CD4-positive, CD25-positive, alpha-beta regulatory T cell (primary cell): ENCODE results near the gene KRTAP10-6. TPM values are rescaled to one million over a fixed set of nuclear protein-coding genes. Genes with fewer than 3 reads are reported as not detected.

Experiments
- ATAC-seq, 2 donors: fragments of 150-1000 bp; cut with Tn5 transposase; one replicate each; pipeline ENCODE4 v1.10.0; 2021; ENCODE audit warnings: low read depth in 2 of 2, moderate number of reproducible peaks in 2 of 2, moderate library complexity in 1 of 2
- DNase-seq, 3 donors: peaks; one replicate each; pipeline versions ENCODE4 v3.0.0 to v3.0.0-alpha.2; 2012 to 2022; ENCODE audit warnings: mixed read lengths in 1 of 3
- H3K27ac ChIP-seq: one replicate; pipeline ENCODE4 v1.7.0; 2013; ENCODE audit warnings: mild to moderate bottlenecking, low read length; ENCODE audit not compliant: insufficient read depth, poor library complexity, severe bottlenecking
- H3K27me3 ChIP-seq: one replicate; pipeline ENCODE4 v1.7.0; 2013; ENCODE audit warnings: low read length; ENCODE audit not compliant: control insufficient read depth, insufficient read depth
- H3K36me3 ChIP-seq: one replicate; pipeline ENCODE4 v1.7.0; 2013; ENCODE audit warnings: mild to moderate bottlenecking, low read length, moderate library complexity; ENCODE audit not compliant: control insufficient read depth, insufficient read depth
- H3K4me1 ChIP-seq: 2 replicates; pipeline ENCODE4 v1.7.0; 2013; ENCODE audit warnings: mild to moderate bottlenecking, low read length; ENCODE audit not compliant: insufficient read depth, control insufficient read depth, poor library complexity, severe bottlenecking
- H3K4me3 ChIP-seq: one replicate; pipeline ENCODE4 v1.7.0; 2013; ENCODE audit warnings: low read depth, mild to moderate bottlenecking, low read length, moderate library complexity
- H3K9me3 ChIP-seq, 2 experiments: 1 replicate in 1 of 2; 2 replicates in 1 of 2; pipeline ENCODE4 v1.7.0; 2013; ENCODE audit warnings: low read length in 2 of 2, mild to moderate bottlenecking in 1 of 2, moderate library complexity in 1 of 2; ENCODE audit not compliant: control insufficient read depth in 2 of 2
- H3K27ac Mint-ChIP-seq, 3 donors: one replicate each; pipeline ENCODE4 v1.8.0; 2020 to 2022; ENCODE audit warnings: mild to moderate bottlenecking in 3 of 3, mixed read lengths in 3 of 3, moderate library complexity in 2 of 3
- H3K27me3 Mint-ChIP-seq: one replicate; pipeline ENCODE4 v1.8.0; 2022; ENCODE audit warnings: mild to moderate bottlenecking, mixed read lengths
- H3K36me3 Mint-ChIP-seq: one replicate; pipeline ENCODE4 v1.8.0; 2020; ENCODE audit warnings: mixed read lengths
- H3K4me1 Mint-ChIP-seq, 4 donors: one replicate each; pipeline ENCODE4 v1.8.0; 2020 to 2022; ENCODE audit warnings: mixed read lengths in 4 of 4, mild to moderate bottlenecking in 1 of 4
- H3K4me3 Mint-ChIP-seq, 4 donors: one replicate each; pipeline ENCODE4 v1.8.0; 2020 to 2022; ENCODE audit warnings: mild to moderate bottlenecking in 4 of 4, mixed read lengths in 4 of 4, moderate library complexity in 3 of 4
- H3K9me3 Mint-ChIP-seq, 7 donors: one replicate each; pipeline ENCODE4 v1.8.0; 2020 to 2022; ENCODE audit warnings: mixed read lengths in 7 of 7, mild to moderate bottlenecking in 3 of 7, moderate library complexity in 2 of 7
- polyA plus RNA-seq, 4 donors: library from polyadenylated mRNA; unstranded; fragments of 300-500 nt; fragmentation: Illumina TruSeq; gene quantifications; one replicate each; pipeline ENCODE4 v1.2.3, GENCODE V29; 2021
- total RNA-seq: library from RNA; stranded (reverse); gene quantifications from one replicate; pipeline ENCODE4 v1.2.3, GENCODE V29; 2022

The KRTAP10-6 gene
- total and polyA plus RNA-seq, 5 donors from 2014 or later: not detected

- Mint-ChIP-seq H3K27me3 (peaks cover 9% of the 10 kb centered on the region), H3K36me3 (peaks cover 16% of the 10 kb centered on the region), H3K27ac (no peak overlapping the region), H3K4me1 (peaks cover 5 to 29% (median 12%) of the 10 kb centered on the region in 4 donors), H3K4me3 (no peak overlapping the region), H3K9me3 (peaks cover 3 to 39% (median 31%) of the 10 kb centered on the region in 7 donors)
- Histone ChIP-seq H3K36me3 (no peaks in the 10 kb centered on the region), H3K27ac (no peak overlapping the region), H3K4me1 (peaks cover 17% of the 10 kb centered on the region), H3K4me3 (no peak overlapping the region), H3K9me3 (peaks cover 24 to 38% of the 10 kb centered on the region in 2 experiments), H3K27me3 (no peaks in the 10 kb centered on the region)
- DNase-seq (no peak), ATAC-seq (no peak)
These were observed 34.0 kb upstream of the KRTAP10-6 start for GRCh38 chr21:44626262-44626661.

DNA sequence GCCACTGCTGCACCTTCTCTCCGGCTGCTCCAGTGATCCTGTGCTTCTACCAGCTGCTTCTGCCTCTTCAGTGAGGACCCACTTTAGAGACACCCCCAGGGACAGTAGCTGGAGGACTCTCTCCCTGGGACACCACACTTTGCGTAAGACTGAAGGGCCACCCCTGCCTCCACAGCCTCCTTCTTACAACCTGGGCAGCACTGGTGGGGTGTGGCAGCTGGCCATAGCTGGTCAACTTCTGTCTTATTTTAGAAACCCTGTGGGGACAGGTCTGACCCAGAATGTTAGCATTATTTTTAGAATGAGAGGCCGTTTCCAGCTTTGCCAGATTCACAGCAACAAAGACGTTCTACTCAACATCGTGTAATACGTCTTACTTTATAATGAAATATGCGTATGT, 33.5 kb upstream of the KRTAP10-6 start:
- H3K36me3 ChIP-seq: no peaks in the 10 kb centered on the region
- no peak overlapping the region for H3K4me3 ChIP-seq
- no peaks in the 10 kb centered on the region for H3K27me3 ChIP-seq
- Mint-ChIP-seq H3K27me3 (peaks cover 5% of the 10 kb centered on the region), H3K36me3 (peaks cover 16% of the 10 kb centered on the region), H3K4me1 (peaks cover 5 to 25% (median 8%) of the 10 kb centered on the region in 4 donors), H3K9me3 (peaks cover 5 to 34% (median 27%) of the 10 kb centered on the region in 7 donors), H3K4me3 (no peak overlapping the region), H3K27ac (no peak overlapping the region)
- peaks cover 21 to 33% of the 10 kb centered on the region in 2 experiments for H3K9me3 ChIP-seq
- H3K4me1 ChIP-seq: peaks cover 17% of the 10 kb centered on the region
- ATAC-seq (no peak), DNase-seq (no peak)
- H3K27ac ChIP-seq: no peak overlapping the region

DNA sequence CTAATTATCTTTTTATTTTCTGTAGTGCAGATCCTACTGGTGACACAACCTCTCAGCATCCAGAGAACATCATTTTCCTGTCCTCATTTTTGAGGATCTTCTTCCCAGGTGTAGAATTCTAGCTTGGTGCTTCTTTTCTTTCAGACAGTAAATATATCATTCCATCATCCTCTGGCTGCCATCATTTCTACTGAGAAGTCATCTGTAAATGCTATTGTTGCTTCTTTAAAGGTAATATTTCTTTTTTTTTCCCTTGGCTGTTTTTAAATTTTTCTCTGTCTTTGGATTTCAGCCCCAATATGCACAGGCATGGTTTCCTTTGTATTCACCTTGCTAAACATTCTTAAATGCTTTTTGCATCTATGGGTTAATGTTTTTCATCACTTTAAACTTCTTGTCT, 31.3 kb upstream of the KRTAP10-6 start:
- Mint-ChIP-seq H3K4me1 (peaks cover 15 to 27% (median 19%) of the 10 kb centered on the region in 4 donors), H3K4me3 (no peak overlapping the region), H3K27me3 (peaks cover 5% of the 10 kb centered on the region), H3K36me3 (peaks cover 20% of the 10 kb centered on the region), H3K9me3 (peaks cover 5 to 45% (median 30%) of the 10 kb centered on the region in 7 donors), H3K27ac (no peak overlapping the region)
- peaks cover 11% of the 10 kb centered on the region for H3K4me1 ChIP-seq
- no peaks in the 10 kb centered on the region for H3K27me3 ChIP-seq
- ATAC-seq (no peak), DNase-seq (no peak)
- no peaks in the 10 kb centered on the region for H3K36me3 ChIP-seq
- H3K27ac ChIP-seq: no peak overlapping the region
- H3K9me3 ChIP-seq: peaks cover 25 to 28% of the 10 kb centered on the region in 2 experiments
- H3K4me3 ChIP-seq: no peak overlapping the region

DNA sequence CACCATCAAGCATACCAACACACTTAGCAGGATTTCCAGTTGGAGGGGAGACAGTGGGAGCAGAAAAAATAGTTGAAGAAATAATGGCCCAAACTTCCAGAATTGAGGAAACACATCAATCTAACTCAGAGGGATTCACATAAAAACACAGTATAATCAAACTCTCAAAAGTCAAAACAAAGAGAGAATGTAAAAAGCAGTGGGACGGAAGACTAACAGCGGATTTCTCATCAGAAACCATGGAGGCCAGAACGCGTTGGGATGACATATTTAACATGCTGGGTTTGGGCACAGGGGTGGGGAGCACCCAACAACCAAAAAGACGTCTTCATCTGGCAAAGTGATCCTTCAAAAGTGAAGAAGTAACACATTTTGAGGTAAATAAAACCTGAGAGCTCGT, 27.6 kb upstream of the KRTAP10-6 start:
- no peaks in the 10 kb centered on the region for H3K27me3 ChIP-seq
- DNase-seq: no peak
- Mint-ChIP-seq H3K4me3 (peak overlapping the region in 2 of 4 donors; percentile 29 to 31), H3K36me3 (peaks cover 20% of the 10 kb centered on the region), H3K27ac (peak overlapping the region in 2 of 3 donors; percentile 44 to 81), H3K27me3 (peaks cover 3% of the 10 kb centered on the region), H3K4me1 (peaks cover 20 to 50% (median 22%) of the 10 kb centered on the region in 4 donors), H3K9me3 (peaks cover 5 to 45% (median 30%) of the 10 kb centered on the region in 7 donors)
- peaks cover 25 to 28% of the 10 kb centered on the region in 2 experiments for H3K9me3 ChIP-seq
- H3K27ac ChIP-seq: no peak overlapping the region
- no peaks in the 10 kb centered on the region for H3K36me3 ChIP-seq
- H3K4me1 ChIP-seq: peaks cover 24% of the 10 kb centered on the region
- H3K4me3 ChIP-seq: no peak overlapping the region
- no peak for ATAC-seq

- Mint-ChIP-seq H3K4me1 (peaks cover 19 to 54% (median 21%) of the 10 kb centered on the region in 4 donors), H3K4me3 (peak overlapping the region; percentile 51 to 81 (median 68)), H3K36me3 (peaks cover 20% of the 10 kb centered on the region), H3K9me3 (peaks cover 5 to 37% (median 22%) of the 10 kb centered on the region in 7 donors), H3K27me3 (no peaks in the 10 kb centered on the region), H3K27ac (peak overlapping the region; percentile 81 to 97 (median 93))
- Histone ChIP-seq H3K27me3 (no peaks in the 10 kb centered on the region), H3K4me3 (peak overlapping the region; percentile 58), H3K9me3 (peaks cover 16 to 19% of the 10 kb centered on the region in 2 experiments), H3K36me3 (no peaks in the 10 kb centered on the region), H3K27ac (peak overlapping the region; percentile 70), H3K4me1 (peaks cover 24% of the 10 kb centered on the region)
- ATAC-seq (peak; percentile 98 to 100), DNase-seq (peak; percentile 32 to 85 (median 76))
These were observed 26.6 kb upstream of the KRTAP10-6 start for GRCh38 chr21:44618909-44619308.

DNA sequence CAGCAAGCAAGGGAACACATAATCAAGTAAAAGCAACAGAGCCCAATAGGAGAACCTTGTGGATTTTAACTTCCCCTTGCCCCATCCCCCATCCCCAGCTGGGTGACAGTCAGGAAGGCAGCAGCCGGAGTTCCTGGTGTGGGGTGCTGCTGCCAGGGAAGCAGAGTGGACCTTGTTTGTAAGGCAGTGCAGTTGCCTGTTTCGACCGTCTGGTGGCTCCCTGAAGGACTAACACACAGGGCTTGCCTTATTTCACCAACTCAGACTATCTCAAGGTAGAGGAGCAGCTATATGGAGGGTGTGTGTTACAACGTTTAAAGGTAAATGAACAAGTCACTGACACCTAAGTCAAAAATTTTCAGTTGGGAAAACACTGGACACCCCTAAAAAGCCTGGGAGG, 26.2 kb upstream of the KRTAP10-6 start:
- Histone ChIP-seq H3K36me3 (no peaks in the 10 kb centered on the region), H3K9me3 (peaks cover 12 to 15% of the 10 kb centered on the region in 2 experiments), H3K27ac (peak overlapping the region; percentile 70), H3K4me1 (peaks cover 24% of the 10 kb centered on the region), H3K4me3 (peak overlapping the region; percentile 58), H3K27me3 (no peaks in the 10 kb centered on the region)
- peaks cover 17% of the 10 kb centered on the region for H3K36me3 Mint-ChIP-seq
- no peak for DNase-seq
- peak; percentile 15 for ATAC-seq
- peaks cover 5 to 33% (median 18%) of the 10 kb centered on the region in 7 donors for H3K9me3 Mint-ChIP-seq
- no peaks in the 10 kb centered on the region for H3K27me3 Mint-ChIP-seq
- peak overlapping the region; percentile 81 to 97 (median 93) for H3K27ac Mint-ChIP-seq
- peaks cover 17 to 54% (median 21%) of the 10 kb centered on the region in 4 donors for H3K4me1 Mint-ChIP-seq
- H3K4me3 Mint-ChIP-seq: peak overlapping the region; percentile 51 to 81 (median 68)

DNA sequence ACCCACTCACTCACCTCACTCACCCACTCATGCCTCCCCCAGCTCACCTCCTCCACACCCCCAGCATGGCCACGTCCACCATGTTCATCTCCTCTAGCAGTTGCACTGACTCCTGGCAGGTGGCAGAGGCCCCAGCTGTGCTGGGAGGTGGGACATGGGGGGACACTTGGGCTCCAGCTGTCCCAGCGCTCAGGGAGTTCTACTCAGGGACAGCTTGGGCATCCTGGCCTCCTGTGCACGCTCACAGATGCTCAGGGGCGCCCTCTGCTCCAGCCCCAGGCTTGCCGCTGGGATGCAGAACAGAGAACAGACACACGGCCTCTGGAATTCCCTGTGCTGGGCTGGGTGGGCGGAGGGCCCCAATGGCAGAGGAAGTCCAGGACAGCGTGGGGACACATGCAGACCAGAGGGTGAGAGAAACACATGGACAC, 24.8 kb upstream of the KRTAP10-6 start:
- H3K4me3 Mint-ChIP-seq: no peak overlapping the region
- Histone ChIP-seq H3K9me3 (peaks cover 6 to 8% of the 10 kb centered on the region in 2 experiments), H3K4me3 (no peak overlapping the region), H3K27me3 (no peaks in the 10 kb centered on the region), H3K36me3 (no peaks in the 10 kb centered on the region), H3K4me1 (peaks cover 24% of the 10 kb centered on the region), H3K27ac (no peak overlapping the region)
- peaks cover 5 to 22% (median 16%) of the 10 kb centered on the region in 7 donors for H3K9me3 Mint-ChIP-seq
- ATAC-seq (no peak), DNase-seq (no peak)
- H3K4me1 Mint-ChIP-seq: peaks cover 17 to 56% (median 21%) of the 10 kb centered on the region in 4 donors
- H3K36me3 Mint-ChIP-seq: peaks cover 4% of the 10 kb centered on the region
- peak overlapping the region; percentile 20 to 93 (median 68) for H3K27ac Mint-ChIP-seq
- no peaks in the 10 kb centered on the region for H3K27me3 Mint-ChIP-seq

DNA sequence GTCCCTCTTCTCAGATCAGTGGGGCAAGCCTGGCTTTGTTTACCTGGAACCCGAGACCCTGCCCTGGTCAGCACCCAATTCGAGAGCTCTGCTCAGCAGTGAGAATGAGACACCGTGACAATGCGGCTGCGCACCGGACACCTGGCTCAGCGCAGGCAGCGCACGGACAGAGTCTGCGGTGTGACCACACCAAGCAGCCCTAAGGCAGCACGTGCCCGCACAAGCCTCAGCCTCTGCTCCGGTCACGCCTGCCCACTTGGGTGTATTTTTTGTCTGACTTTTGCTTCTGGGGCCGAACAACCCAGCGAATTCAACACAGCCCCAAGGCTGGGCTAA, 24.3 kb upstream of the KRTAP10-6 start:
- H3K4me3 Mint-ChIP-seq: no peak overlapping the region
- Histone ChIP-seq H3K27ac (no peak overlapping the region), H3K27me3 (no peaks in the 10 kb centered on the region), H3K4me1 (peaks cover 24% of the 10 kb centered on the region), H3K4me3 (no peak overlapping the region), H3K36me3 (no peaks in the 10 kb centered on the region), H3K9me3 (peaks cover 10% of the 10 kb centered on the region in 2 experiments)
- H3K36me3 Mint-ChIP-seq: peaks cover 4% of the 10 kb centered on the region
- no peaks in the 10 kb centered on the region for H3K27me3 Mint-ChIP-seq
- ATAC-seq (no peak), DNase-seq (no peak)
- peaks cover 17 to 56% (median 21%) of the 10 kb centered on the region in 4 donors for H3K4me1 Mint-ChIP-seq
- peaks cover 3 to 22% (median 16%) of the 10 kb centered on the region in 7 donors for H3K9me3 Mint-ChIP-seq
- H3K27ac Mint-ChIP-seq: peak overlapping the region in 2 of 3 donors; percentile 68 to 71
